GM18505 (cell line): ENCODE results near the gene BTN2A1.

ENCODE experiments used
- ATAC-seq: cut with Tn5 transposase; IDR thresholded peaks from one replicate; pipeline ENCODE4 v1.9.1; 2021; ENCODE audit not compliant: unreplicated experiment
- POLR2A ChIP-seq: IDR thresholded peaks from 4 replicates; pipeline ENCODE4 v1.6.1; 2011; ENCODE audit warnings: borderline replicate concordance; ENCODE audit not compliant: insufficient read depth, insufficient read length; ENCODE audit errors: extremely low read depth

The BTN2A1 gene

DNA sequence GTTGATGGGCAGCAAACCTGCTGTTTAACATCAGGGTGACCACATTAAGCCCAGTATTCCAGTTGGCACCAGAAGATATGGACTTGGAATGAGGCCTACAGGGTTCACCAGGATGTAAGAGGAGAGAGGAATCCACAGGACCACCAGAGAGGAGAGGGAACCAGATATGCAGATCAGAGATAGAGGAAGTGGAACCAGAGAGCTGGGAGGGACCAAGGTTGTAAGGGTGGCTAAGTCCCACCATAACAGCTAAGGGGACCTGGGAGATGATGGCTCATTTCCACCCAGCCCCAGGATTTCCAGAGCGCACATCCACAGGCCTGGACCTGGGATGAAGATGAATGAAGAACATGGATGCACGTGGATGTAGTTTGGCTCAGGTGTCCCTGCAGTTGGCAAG is 11.1 kb downstream of the BTN2A1 start:
- TF ChIP-seq POLR2A, result no peak
- no peak for ATAC-seq

DNA sequence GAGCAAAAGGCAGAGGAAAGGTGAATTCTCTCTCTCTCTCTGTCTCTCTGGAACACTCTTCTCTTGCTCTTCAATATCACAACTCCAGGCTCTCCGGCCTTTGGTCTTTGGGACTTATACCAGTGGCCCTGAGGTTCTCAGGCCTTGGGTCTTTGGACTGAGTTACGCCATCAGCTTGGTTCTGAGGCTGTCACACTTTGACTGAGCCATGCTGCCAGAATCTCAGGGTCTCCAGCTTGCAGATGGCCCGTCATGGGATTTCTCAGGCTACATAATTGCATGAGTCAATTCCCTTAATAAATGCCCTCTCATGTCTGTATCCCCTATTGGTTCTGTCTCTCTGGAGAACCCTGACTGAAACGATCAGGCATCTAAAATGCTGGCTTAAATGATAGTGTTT is 12.9 kb downstream of the BTN2A1 start:
- ATAC-seq, result no peak
- no peak for TF ChIP-seq POLR2A

DNA sequence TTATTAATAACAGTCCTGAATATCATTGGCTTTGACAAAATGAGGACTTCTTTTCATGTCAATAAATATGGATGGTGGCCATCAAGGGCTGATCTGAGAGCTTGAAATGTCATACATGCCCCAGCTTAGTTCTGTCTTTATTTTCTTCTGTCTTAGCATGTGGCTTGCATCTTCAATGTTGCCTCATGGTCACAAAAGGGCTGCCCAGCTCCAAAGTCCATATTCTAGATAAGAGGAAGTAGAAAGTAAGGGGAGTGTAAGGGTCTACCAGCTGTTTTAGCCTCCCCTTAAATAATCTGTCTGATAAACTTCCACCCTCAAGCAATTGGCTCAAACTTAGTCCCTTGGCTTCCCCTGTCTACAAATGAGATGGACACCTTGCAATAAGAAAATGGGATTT is 14.2 kb downstream of the BTN2A1 start:
- no peak for ATAC-seq
- no peak for TF ChIP-seq POLR2A

DNA sequence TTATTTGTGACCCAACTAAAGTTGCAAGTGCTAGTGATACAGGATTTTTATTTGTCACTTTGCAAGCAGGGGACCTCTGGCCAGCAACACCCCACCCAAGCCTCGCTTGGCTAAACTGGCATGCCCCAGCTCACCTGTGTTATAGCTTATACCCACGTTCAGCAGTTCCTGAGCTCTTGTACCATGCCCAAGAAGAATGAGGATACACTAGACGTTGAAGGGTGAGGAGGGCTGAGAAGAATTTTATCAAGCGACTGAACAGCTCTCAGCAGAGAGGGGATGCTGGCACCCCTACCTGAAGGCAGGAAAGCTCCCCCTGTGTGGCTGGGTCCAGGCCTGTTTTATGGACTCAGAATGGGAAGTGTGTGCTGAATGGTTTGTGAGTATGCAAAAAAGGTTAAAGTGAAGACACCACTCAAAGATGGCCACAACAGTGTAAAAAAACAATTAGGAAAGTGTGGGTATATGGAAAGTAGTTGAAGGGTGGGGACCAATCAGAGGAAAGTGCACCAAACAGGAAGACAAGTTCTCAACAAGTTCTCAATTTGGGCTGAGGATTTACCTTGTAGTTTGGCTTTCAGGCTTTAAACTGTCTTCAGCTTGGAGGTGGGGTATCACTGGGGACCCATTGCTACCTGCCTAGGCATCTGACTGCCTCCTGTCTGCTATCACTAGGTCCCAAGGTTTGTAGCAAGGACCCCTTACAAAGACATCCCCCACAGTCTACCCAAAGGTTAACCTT is 15.0 kb downstream of the BTN2A1 start:
- no peak for ATAC-seq
- TF ChIP-seq POLR2A, result no peak

DNA sequence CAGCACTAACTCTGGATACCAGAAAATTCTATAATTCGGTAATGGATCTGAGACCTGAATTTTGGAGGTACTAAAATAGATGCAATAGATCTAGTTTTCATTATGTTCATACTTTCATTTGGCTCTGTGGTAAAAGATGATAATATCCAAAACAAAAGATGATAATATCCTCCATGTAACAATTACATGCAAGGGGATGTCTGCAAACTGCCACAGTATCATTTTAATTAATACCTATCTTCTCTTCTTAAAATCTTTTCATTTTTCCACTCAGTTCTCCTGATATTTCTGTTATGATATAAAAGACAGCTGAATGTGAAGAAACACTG is 15.6 kb downstream of the BTN2A1 start:
- TF ChIP-seq POLR2A, result no peak
- ATAC-seq, result no peak

DNA sequence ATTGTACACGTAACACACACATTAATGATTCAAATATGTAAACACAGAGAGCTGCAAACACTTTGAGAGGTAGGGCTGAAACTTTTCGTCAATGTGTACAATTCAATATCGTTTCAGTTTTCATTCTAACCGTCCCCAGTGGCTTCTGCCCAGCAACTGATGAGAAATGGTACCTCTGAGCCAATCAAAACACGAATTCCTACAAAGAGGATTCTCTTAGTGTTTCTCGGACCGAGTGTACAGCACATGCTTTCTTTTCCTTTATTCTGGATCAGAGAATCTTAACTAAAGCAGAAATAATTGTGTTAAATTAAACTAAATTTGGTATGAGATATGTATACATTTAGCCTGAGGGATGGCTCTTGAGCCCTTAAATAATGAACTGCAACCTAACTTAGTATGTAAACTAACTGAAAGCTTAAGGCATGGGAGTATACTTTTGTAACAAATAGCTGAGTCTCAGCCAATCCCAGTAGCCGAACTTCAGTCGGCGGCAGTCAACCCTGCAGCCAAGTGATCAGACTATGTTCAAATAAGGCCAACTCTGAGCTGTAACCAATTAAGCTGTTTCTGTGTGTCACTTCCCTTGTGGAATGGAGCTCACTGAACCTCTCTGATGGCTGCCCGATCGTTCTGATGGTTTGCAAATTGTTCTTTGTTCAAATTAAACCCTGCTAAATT is 16.1 kb downstream of the BTN2A1 start:
- peak; percentile 89 for TF ChIP-seq POLR2A
- peak; percentile 87 for ATAC-seq

DNA sequence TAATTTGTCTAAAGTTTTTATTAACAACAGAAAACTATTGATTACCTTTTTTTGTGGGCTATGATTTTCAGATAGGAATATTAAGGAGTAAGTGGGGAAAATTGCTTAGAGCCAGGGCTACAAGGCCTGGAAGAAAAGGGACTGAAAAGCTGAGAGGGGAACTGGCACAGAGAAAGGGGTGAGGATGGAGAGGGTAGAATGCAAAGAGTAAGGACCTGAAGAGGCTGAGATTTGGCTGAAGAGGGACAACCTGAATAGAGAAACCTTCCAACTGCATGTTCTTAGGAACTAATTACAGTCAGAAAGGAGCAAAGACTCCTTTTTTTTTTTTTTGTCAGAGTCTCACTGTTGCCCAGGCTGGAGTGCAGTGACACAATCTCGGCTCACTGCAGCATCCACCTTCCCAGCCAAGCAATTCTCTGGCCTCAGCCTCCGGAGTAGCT is 16.7 kb downstream of the BTN2A1 start:
- no peak for TF ChIP-seq POLR2A

DNA sequence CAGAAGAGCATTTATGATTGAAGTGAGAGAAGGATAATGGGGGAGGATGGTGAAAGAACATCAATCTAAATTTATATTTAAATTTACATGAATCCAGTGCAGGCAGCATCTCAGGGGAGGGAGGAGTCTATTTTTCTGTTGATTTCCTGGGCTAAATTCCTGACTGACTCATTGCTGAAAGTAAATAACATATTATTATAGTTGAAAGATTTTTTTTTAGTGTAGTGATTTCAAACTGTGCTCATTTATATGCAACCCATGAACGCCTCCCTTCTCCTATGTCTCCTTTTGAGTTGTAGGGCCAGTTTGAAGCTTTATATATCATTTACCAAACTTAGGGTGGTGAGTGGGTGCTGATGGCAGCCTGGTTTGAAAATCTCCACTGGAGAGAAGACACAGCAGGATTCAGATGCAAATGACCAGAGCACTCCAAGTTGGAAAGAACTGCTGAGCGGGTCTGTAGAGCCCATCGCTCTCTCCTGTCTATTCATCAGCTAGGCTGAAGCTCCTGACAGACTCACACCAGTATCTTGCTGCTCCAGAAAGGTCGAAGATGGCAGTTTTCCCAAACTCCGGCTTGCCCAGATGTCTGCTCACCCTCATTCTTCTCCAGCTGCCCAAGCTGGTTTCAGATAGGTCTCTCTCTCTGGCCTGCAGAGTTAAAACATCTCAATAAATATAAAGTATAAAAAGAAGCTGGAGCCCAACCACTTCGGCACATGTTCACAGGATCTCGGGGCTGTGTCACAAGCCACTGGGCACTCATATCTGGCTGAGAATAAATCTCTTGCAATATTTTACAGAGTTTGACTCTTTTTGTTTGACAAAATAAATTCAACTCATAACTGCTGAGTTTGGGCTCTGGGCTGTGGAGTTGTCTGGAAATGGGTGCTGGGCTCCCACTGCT is 18.3 kb downstream of the BTN2A1 start:
- no peak for TF ChIP-seq POLR2A
- no peak for ATAC-seq

More for the DNA sequence above, 16.7 kb downstream of the BTN2A1 start:
- no peak for ATAC-seq

DNA sequence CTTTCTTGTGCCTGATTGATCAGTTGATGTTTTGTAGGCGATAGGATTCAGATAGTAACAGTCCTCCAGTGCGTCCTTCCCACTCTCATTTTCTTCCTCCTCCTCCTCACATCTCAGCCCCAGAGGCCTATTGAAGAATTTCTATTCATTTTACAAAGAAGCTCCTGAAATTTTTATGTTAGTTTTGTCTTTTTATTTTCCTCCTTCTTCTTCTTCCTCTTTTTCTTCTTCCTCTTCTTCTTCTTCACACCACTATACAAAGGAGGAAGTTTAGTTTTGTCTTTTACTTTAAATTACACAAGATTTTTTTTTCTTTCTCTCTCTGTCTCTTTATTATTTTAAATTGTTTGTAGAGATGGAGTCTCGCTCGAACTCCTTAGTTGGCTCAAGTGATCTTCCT is 19.1 kb downstream of the BTN2A1 start:
- ATAC-seq, result no peak
- no peak for TF ChIP-seq POLR2A

DNA sequence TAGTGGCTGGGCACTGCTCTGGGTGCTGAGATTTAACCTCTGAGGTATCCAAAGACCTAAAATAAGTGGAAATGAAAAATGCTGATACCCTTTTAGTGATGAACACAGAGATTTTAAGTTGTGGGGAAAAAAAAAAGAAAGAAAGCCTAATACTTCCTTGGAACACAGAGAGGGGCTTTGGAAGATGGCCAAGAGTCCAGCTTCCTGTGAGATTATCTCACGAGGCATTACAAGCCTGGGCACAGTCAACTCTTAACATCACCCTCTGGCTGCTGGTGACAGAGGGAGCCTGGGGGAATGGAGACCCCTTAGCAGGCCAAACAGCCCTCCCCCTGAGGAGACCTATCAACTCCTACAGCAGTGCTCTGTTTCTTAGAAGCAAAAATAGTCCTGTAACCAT is 19.7 kb downstream of the BTN2A1 start:
- TF ChIP-seq POLR2A, result no peak
- ATAC-seq, result no peak

DNA sequence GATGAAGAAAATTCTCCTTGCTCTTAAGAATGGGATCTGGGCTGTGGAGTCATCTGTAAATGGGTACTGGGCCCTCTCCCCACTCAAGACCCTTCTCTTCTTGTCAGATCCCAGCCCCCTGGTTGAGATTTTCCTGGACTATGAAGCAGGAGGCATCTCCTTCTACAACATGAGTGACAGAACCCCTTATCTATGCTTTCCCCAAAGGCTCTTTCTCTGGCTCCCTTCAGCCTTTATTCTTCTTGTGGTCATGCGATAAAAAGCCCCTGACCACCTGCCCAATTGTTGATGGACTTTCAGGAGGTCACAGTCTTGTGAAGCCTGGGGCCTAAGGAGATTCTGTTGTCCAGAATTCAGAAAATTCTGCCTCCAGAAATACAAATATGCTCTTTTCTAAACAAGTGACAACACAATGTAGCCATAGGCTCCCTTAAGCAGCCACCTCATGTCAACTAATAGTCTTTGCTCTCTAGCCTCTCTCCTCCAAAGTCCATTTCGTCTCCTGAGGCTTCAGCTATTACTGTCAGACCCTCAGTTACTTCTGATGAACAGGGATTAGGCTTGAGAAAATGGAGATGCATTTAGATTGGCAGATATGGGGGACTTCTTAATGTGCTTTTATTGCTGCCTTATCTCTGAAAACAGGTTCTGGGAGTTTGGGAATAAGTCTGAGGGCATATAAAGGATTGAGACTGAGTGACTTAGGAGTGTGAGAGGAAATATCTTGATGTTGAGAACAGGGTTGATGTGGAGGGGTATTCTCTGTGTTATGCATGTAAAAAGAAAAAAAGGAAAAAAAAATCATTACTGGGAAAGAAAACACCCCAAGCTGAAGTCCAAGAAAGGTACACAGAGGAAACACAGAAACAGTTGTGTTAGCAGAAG is 20.6 kb downstream of the BTN2A1 start:
- TF ChIP-seq POLR2A, result no peak

DNA sequence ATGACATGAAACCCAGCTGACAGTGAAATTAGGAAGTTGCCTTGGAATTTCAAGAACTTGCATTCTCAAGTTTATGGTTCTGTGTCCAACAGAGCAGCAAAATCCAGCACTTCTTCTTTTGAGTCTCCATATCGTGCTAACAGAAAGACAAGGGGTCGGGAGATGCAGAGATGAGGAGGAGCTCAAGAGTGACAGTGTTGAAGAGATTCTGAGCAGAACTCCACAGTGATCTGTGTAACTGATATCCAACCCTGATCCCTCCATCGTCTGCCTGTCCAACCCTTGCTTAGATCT is 21.2 kb downstream of the BTN2A1 start:
- no peak for TF ChIP-seq POLR2A
- ATAC-seq, result no peak

More for the DNA sequence above, 20.6 kb downstream of the BTN2A1 start:
- no peak for ATAC-seq

DNA sequence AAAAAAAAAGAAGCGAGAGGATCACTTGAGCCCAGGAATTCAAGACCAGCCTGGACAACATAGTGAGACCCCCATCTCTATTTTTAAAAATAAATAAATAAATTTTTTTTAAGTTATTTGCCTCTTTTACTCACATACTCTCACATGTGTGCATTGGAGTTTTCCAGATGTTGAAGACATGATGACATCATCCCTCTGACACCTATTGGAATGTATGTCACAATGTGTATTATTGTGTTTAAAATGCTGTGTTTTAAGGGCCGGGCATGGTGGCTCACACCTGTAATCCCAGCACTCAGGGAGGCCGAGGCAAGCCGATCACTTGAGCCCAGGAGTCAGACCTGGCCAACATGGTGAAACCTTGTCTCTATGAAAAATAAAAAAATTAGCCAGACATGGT is 24.6 kb downstream of the BTN2A1 start:
- TF ChIP-seq POLR2A, result no peak
- ATAC-seq, result no peak

DNA sequence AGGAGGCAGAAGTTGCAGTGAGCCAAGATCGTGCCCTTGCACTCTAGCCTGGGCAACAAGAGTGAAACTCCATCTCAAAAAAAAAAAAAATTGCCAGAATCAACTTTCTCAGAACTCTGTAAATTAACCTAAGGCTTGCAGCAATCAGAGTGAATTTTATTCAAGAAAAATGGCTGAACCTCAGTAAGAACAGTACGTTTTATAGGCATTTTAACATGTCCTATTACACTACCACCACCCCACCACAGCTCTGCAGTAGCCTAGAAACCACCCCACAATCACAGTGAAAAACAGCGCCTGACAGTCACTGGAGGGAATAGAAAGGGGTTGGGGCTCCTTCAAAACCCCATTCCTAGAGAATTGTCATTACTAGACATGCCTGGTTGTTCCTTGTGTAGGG is 26.0 kb downstream of the BTN2A1 start:
- no peak for ATAC-seq

DNA sequence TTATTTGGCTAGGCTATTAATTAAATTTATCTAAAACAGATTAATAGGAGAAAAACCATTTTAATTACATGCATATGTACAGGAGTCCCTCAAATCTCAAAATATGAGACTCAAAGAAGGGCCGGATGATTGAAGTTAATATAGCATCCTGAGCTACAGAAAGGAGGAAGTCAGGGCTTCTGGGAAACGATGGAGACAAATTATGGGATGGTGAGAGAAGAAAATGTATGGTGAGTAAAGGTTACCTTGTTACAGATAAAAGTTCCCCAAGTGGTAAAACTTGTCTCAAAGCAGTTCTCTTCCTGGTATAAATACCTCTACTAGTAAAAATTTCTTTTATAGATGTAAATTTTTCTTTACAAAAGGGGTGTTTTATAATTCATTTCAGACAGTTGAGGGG is 26.4 kb downstream of the BTN2A1 start:
- no peak for ATAC-seq
- TF ChIP-seq POLR2A, result no peak

More for the DNA sequence above, 26.0 kb downstream of the BTN2A1 start:
- no peak for TF ChIP-seq POLR2A
